CD4-positive, alpha-beta memory T cell (primary cell): ENCODE measurements around the gene STRN. TPM values are rescaled to one million over a fixed set of nuclear protein-coding genes. Genes with fewer than 3 reads are reported as not detected.
"Not testable (repeated sequence)": the region's sequence is repeated elsewhere in the genome, so short reads cannot be mapped to it uniquely, and the experiment has no call there.

ENCODE experiments used
- CTCF ChIA-PET: fragments of 350-600 bp; sonication (Branson Sonifier 250); formaldehyde crosslinking; loops from one replicate; lab custom pipeline; 2021; ENCODE audit warnings: inconsistent platforms; ENCODE audit not compliant: partially characterized antibody; lab: Charles Lee
- POLR2A ChIA-PET: fragments of 350-600 bp; sonication (Branson Sonifier 250); formaldehyde crosslinking; loops from one replicate; lab custom pipeline; 2021; ENCODE audit not compliant: partially characterized antibody; lab: Charles Lee
- DNase-seq, 5 donors: peaks; one replicate each; pipeline versions ENCODE4 v3.0.0 to v3.0.0-alpha.2; 2020 to 2022; ENCODE audit warnings: mixed read lengths in 1 of 5
- H3K27ac ChIP-seq: one replicate; pipeline ENCODE4 v1.7.0; 2013; ENCODE audit warnings: low read depth, low read length
- H3K27me3 ChIP-seq: 2 replicates; pipeline ENCODE4 v1.7.0; 2013; ENCODE audit warnings: mild to moderate bottlenecking, low read length, moderate library complexity; ENCODE audit not compliant: insufficient read depth
- H3K36me3 ChIP-seq: 2 replicates; pipeline ENCODE4 v1.7.0; 2013; ENCODE audit warnings: mild to moderate bottlenecking, low read length, moderate library complexity; ENCODE audit not compliant: insufficient read depth
- H3K4me1 ChIP-seq: 2 replicates; pipeline ENCODE4 v1.7.0; 2013; ENCODE audit warnings: mild to moderate bottlenecking, low read length, moderate library complexity; ENCODE audit not compliant: insufficient read depth
- H3K4me3 ChIP-seq, 2 donors: one replicate each; pipeline ENCODE4 v1.7.0; 2013; ENCODE audit warnings: low read length in 2 of 2, mild to moderate bottlenecking in 1 of 2
- H3K9me3 ChIP-seq, 2 donors: one replicate each; pipeline ENCODE4 v1.7.0; 2013; ENCODE audit warnings: low read length in 2 of 2, control low read depth in 1 of 2; ENCODE audit not compliant: control insufficient read depth in 1 of 2
- H3K27ac Mint-ChIP-seq, 7 donors: one replicate each; pipeline ENCODE4 v1.8.0; 2020 to 2021; ENCODE audit warnings: mixed read lengths in 7 of 7, mild to moderate bottlenecking in 6 of 7, inconsistent platforms in 3 of 7, moderate library complexity in 3 of 7
- H3K27me3 Mint-ChIP-seq, 2 donors: one replicate each; pipeline ENCODE4 v1.8.0; 2020 to 2021; ENCODE audit warnings: mixed read lengths in 2 of 2
- H3K36me3 Mint-ChIP-seq, 2 donors: one replicate each; pipeline ENCODE4 v1.8.0; 2020 to 2021; ENCODE audit warnings: mixed read lengths in 2 of 2, inconsistent platforms in 1 of 2, mild to moderate bottlenecking in 1 of 2
- H3K4me1 Mint-ChIP-seq, 4 donors: one replicate each; pipeline ENCODE4 v1.8.0; 2020 to 2021; ENCODE audit warnings: mixed read lengths in 4 of 4, mild to moderate bottlenecking in 1 of 4
- H3K4me3 Mint-ChIP-seq, 8 donors: one replicate each; pipeline ENCODE4 v1.8.0; 2020 to 2021; ENCODE audit warnings: mixed read lengths in 8 of 8, mild to moderate bottlenecking in 7 of 8, moderate library complexity in 6 of 8, inconsistent platforms in 3 of 8
- H3K9me3 Mint-ChIP-seq, 8 donors: one replicate each; pipeline ENCODE4 v1.8.0; 2020 to 2021; ENCODE audit warnings: mixed read lengths in 8 of 8, mild to moderate bottlenecking in 5 of 8, inconsistent platforms in 3 of 8, moderate library complexity in 1 of 8
- intact Hi-C: fragments of 100-400 bp; cut with micrococcal nuclease; formaldehyde crosslinking; loops from one replicate; pipeline ENCODE4 v1.15.1; 2023
- polyA plus RNA-seq, 2 donors: library from polyadenylated mRNA; unstranded; fragments of 300-500 nt; fragmentation: Illumina TruSeq; gene quantifications; one replicate each; pipeline ENCODE4 v1.2.3, GENCODE V29; 2021
- total RNA-seq, 2 experiments: library from RNA; stranded (reverse); gene quantifications; one replicate each; pipeline ENCODE4 v1.2.3, GENCODE V29; 2021

Gene STRN
- total and polyA plus RNA-seq, 4 experiments from 2014 or later: 6.7 to 33.4 (median 19.6) TPM

DNA sequence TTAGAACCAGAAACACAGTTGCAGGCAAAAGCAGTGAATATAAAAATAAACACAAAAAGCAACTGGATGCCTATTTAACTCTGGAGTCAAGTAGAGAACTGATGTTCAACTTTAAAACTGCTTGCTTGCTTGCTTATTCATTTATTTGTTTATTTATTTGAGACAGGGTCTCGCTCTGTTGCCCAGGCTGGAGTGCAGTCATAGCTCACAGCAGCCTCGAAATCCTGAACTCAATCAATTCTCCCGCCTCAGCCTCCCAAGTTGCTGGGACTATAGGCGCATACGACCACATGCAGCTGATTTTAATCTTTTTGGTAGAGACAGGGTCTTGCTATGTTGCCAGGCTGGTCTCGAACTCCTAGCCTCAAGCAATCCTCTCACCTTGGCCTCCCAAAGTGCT is 34.6 kb downstream of the STRN start:
- POLR2A ChIA-PET: interaction anchor here (1.5 kb wide), 1 partner anchor 9 kb away, joined by 3 read pairs; no protein-coding TSS in a partner anchor
- CTCF ChIA-PET: not testable (repeated sequence)

DNA sequence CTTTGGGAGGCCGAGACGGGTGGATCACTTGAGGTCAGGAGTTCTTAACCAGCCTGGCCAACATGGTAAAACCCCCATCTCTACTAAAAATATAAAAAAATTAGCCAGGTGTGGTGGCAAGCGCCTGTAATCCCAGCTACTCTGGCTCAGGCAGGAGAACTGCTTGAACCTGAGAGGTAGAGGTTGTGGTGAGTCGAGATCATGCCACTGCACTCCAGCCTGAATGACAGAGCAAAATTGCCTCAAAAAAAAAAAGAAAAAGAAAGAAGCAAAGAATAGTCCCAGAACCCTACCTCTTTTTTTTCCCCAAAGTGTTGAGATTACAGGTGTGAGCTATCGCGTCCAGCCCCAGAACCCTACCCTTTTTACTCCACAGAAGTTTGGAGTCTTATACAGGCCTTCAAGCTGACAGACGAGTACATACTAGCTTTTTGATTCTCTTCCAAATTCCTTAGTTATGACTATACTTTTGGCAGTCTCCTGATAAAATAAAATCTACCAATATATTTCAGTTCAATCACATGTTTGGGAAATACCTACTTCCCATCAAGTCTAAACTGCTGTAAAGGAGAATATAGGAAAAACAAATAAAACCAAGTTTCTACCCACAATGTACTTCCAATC is 35.4 kb downstream of the STRN start:
- H3K9me3 Mint-ChIP-seq, intact Hi-C loops, H3K27ac ChIP-seq, H3K27me3 Mint-ChIP-seq, DNase-seq, H3K4me3 ChIP-seq, H3K4me3 Mint-ChIP-seq, H3K36me3 Mint-ChIP-seq, H3K9me3 ChIP-seq, H3K36me3 ChIP-seq, CTCF ChIA-PET, H3K27me3 ChIP-seq, H3K4me1 ChIP-seq: not testable (repeated sequence)
- POLR2A ChIA-PET: interaction anchor here (1.5 kb wide), 1 partner anchor 10 kb away, joined by 3 read pairs; no protein-coding TSS in a partner anchor
- Mint-ChIP-seq H3K27ac (peak overlapping the region in 5 of 7 donors; percentile 11 to 51 (median 34)), H3K4me1 (peaks cover 15 to 45% (median 21%) of the 10 kb centered on the region in 4 donors)

More for the DNA sequence above, 34.6 kb downstream of the STRN start:
- DNase-seq, H3K4me1 ChIP-seq, H3K27ac ChIP-seq, H3K9me3 Mint-ChIP-seq, H3K27me3 ChIP-seq, H3K9me3 ChIP-seq, H3K36me3 ChIP-seq, intact Hi-C loops, H3K36me3 Mint-ChIP-seq, H3K4me3 Mint-ChIP-seq, H3K4me3 ChIP-seq, H3K27me3 Mint-ChIP-seq: not testable (repeated sequence)
- peaks cover 11 to 40% (median 15%) of the 10 kb centered on the region in 4 donors for H3K4me1 Mint-ChIP-seq
- H3K27ac Mint-ChIP-seq: peak overlapping the region in 2 of 7 donors; percentile 53 to 55

DNA sequence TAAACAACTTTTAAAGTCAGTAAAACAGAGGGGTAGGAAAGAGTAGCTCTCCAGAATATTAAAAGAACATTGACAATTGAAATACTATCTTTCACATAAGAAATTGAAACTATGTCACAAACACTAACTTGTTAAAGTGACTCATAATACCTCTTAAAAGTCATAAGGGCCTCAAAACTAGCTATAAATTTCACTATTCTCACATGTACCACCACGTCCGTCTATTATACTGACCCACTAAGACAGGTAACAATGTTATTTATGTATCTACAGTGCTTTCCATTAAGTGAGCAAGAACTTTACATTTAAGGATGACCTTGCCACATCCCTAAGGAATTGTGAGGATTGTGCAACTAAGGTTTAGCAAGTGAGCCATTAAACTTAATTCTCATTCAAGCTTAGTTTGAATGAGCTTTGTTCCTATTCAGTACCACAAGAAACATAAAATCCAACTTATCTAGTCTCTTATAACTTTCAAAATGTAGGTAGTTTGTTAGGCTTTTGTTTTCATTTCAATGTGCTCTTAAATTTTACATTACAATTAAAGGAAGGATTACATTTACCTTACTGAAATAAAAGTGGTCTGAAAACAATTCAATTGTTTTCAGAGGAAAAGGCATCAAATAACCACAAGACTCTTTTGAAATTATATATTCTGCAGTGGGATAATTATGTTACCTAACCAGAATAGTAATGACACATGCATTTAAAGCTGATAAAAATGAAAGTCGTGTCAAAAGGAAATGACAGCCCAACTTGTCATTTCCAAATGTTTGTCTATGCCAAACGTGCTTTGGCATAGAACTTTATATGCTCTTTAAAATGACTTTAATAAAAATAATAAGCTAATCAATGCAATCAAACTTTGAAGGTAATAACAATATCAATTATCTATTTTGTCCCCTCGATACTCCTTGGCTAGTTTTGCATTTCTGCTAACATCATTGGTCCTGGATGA is 39.9 kb downstream of the STRN start:
- CTCF ChIA-PET, intact Hi-C loops, H3K9me3 ChIP-seq, H3K27ac ChIP-seq, H3K36me3 ChIP-seq, H3K27me3 ChIP-seq, DNase-seq, H3K4me1 ChIP-seq, H3K9me3 Mint-ChIP-seq, H3K27me3 Mint-ChIP-seq, H3K4me3 ChIP-seq: not testable (repeated sequence)
- peak overlapping the region in 4 of 7 donors; percentile 37 to 61 (median 54) for H3K27ac Mint-ChIP-seq
- H3K4me3 Mint-ChIP-seq: peak overlapping the region in 3 of 8 donors; percentile 3 to 35 (median 17)
- H3K36me3 Mint-ChIP-seq: peaks cover 6 to 18% of the 10 kb centered on the region in 2 donors
- POLR2A ChIA-PET: interaction anchor here (0.7 kb wide), 1 partner anchor 976 kb away, joined by 3 read pairs; no protein-coding TSS in a partner anchor
- peaks cover 16 to 38% (median 27%) of the 10 kb centered on the region in 4 donors for H3K4me1 Mint-ChIP-seq

DNA sequence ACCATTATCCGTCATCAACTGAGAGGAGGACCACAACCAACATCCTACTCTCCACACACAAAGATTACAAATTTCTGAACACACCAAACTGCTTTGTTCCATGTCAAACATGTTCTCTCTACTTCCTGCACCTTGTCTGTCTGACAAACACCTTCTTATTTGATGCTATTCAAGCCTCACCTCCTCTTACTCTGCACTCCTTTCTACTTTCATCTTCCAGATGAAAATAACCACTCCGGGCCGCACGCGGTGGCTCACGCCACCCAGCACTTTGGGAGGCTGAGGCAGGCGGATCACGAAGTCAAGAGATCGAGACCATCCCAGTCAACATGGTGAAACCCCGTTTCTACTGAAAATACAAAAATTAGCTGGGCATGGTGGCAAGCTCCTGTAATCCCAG is 43.7 kb downstream of the STRN start:
- H3K9me3 ChIP-seq, H3K36me3 ChIP-seq, H3K27me3 ChIP-seq, H3K4me3 Mint-ChIP-seq, H3K27me3 Mint-ChIP-seq, POLR2A ChIA-PET, H3K27ac ChIP-seq, intact Hi-C loops, H3K4me3 ChIP-seq, CTCF ChIA-PET, H3K9me3 Mint-ChIP-seq, H3K4me1 ChIP-seq: not testable (repeated sequence)
- peak in 2 of 5 donors; percentile 0 to 2 for DNase-seq
- Mint-ChIP-seq H3K4me1 (peaks cover 22 to 38% (median 28%) of the 10 kb centered on the region in 4 donors), H3K27ac (peak overlapping the region in 1 of 7 donors; percentile 83), H3K36me3 (peaks cover 8 to 23% of the 10 kb centered on the region in 2 donors)

DNA sequence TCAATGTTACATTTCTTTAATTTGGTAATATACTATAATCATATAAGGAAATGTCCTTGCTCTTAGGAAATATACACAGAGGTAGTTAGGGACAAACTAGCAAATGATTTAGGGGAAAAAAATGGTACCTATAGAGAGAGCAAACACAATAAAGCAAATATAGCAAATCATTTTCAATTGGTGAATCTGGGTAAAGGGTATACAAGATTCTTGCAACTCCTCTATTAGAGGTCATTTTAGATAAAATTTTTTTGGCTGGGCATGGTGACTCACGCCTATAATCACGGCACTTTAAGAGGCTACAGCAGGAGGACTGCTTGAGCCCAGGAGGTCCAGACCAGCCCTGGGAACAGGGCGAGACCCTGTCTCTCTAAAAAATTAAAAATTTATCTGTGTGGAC is 44.4 kb downstream of the STRN start:
- ChIA-PET POLR2A (no interaction called here), CTCF (no interaction called here)
- Mint-ChIP-seq H3K9me3 (no peaks in the 10 kb centered on the region), H3K4me1 (peaks cover 20 to 35% (median 26%) of the 10 kb centered on the region in 4 donors), H3K4me3 (no peak overlapping the region), H3K27me3 (no peaks in the 10 kb centered on the region), H3K27ac (no peak overlapping the region), H3K36me3 (peaks cover 8 to 23% of the 10 kb centered on the region in 2 donors)
- no peaks in the 10 kb centered on the region for H3K36me3 ChIP-seq
- no peaks in the 10 kb centered on the region for H3K27me3 ChIP-seq
- no peak overlapping the region for H3K27ac ChIP-seq
- H3K4me3 ChIP-seq: no peak overlapping the region
- intact Hi-C loops: no loop called here
- no peaks in the 10 kb centered on the region for H3K4me1 ChIP-seq
- no peaks in the 10 kb centered on the region for H3K9me3 ChIP-seq
- DNase-seq: no peak

DNA sequence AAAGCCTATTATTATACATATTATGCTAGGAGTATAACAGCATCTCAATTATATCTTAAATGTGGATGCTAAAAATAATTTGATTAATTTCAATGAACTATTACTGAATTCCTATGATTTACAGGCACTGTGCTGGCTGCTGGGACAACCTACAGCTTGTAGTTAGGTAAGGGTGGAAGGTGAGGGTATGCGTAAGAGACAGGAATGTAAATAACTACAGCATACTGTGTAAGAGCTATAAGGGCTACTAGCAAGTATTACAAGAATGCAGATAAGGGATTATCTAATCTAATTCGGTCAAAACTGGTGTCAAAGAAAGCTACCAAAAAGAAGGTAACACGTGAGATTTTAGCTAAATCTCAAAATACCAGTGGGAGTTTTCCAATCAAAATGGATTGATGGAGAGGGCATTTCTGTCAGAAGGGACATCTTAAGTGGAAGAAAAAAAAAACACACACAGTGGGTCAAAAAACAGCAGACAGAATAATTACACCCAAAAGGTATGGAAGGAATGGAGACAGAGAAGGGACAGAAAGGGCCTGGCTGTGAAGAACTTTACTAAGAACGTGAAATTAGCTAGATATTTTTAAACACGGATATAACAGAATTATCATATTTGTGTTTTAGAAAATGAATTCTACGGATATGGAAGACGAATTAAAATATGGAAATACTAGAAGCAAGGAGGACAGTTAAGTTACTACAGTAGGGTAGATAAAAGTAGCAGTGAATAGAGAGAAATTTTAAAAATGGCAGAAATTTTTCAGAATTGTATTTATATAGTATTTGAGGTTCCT is 47.1 kb downstream of the STRN start:
- POLR2A ChIA-PET: no interaction called here
- no peak for DNase-seq
- no peak overlapping the region for H3K4me3 ChIP-seq
- no peaks in the 10 kb centered on the region for H3K9me3 ChIP-seq
- intact Hi-C loops: no loop called here
- Mint-ChIP-seq H3K27ac (peak overlapping the region in 1 of 7 donors; percentile 4), H3K27me3 (no peaks in the 10 kb centered on the region), H3K36me3 (peaks cover 12 to 24% of the 10 kb centered on the region in 2 donors), H3K4me1 (peaks cover 13 to 20% (median 16%) of the 10 kb centered on the region in 4 donors), H3K4me3 (no peak overlapping the region), H3K9me3 (no peaks in the 10 kb centered on the region)
- CTCF ChIA-PET: interaction anchor here (1.3 kb wide), 1 partner anchor 9 kb away, joined by 3 read pairs; no protein-coding TSS in a partner anchor
- no peaks in the 10 kb centered on the region for H3K27me3 ChIP-seq
- H3K36me3 ChIP-seq: no peaks in the 10 kb centered on the region
- H3K4me1 ChIP-seq: no peaks in the 10 kb centered on the region
- no peak overlapping the region for H3K27ac ChIP-seq
